H9 (cell line): ENCODE data around the gene NTRK2. TPM values are rescaled to one million over a fixed set of nuclear protein-coding genes. Genes with fewer than 3 reads are reported as not detected.

Experiments
- DNase-seq: peaks from one replicate; pipeline ENCODE4 v3.0.0-alpha.2; 2017
- H2AFZ ChIP-seq: one replicate; pipeline ENCODE4 v1.6.1; 2013; ENCODE audit warnings: mild to moderate bottlenecking, low read length, control low read depth, moderate library complexity
- H2AK5ac ChIP-seq: 2 replicates; pipeline ENCODE4 v1.6.1; 2013; ENCODE audit warnings: low read length, control low read depth, mixed read lengths; ENCODE audit not compliant: insufficient read length
- H2BK120ac ChIP-seq: one replicate; pipeline ENCODE4 v1.6.1; 2013; ENCODE audit warnings: low read depth, mild to moderate bottlenecking, low read length, control low read depth, inconsistent platforms; ENCODE audit not compliant: poor library complexity, severe bottlenecking
- H2BK12ac ChIP-seq: 2 replicates; pipeline ENCODE4 v1.6.1; 2013; ENCODE audit warnings: low read length, control low read depth, mixed read lengths, low read depth; ENCODE audit not compliant: insufficient read length
- H2BK15ac ChIP-seq: 2 replicates; pipeline ENCODE4 v1.6.1; 2013; ENCODE audit warnings: low read depth, low read length, control low read depth
- H2BK20ac ChIP-seq: one replicate; pipeline ENCODE4 v1.6.1; 2013; ENCODE audit warnings: low read depth, mild to moderate bottlenecking, low read length, control low read depth, inconsistent platforms; ENCODE audit not compliant: poor library complexity, severe bottlenecking
- H2BK5ac ChIP-seq: 2 replicates; pipeline ENCODE4 v1.6.1; 2013; ENCODE audit warnings: low read length, control low read depth, mixed read lengths; ENCODE audit not compliant: insufficient read length
- H3K14ac ChIP-seq: 2 replicates; pipeline ENCODE4 v1.6.1; 2013; ENCODE audit warnings: low read length, control low read depth; ENCODE audit not compliant: insufficient read depth
- H3K18ac ChIP-seq: 2 replicates; pipeline ENCODE4 v1.6.1; 2013; ENCODE audit warnings: low read depth, mild to moderate bottlenecking, mixed read lengths, low read length, control low read depth; ENCODE audit not compliant: insufficient read length
- H3K23ac ChIP-seq: 2 replicates; pipeline ENCODE4 v1.6.1; 2013; ENCODE audit warnings: low read length, control low read depth, mixed read lengths, low read depth; ENCODE audit not compliant: insufficient read length
- H3K23me2 ChIP-seq: 2 replicates; pipeline ENCODE4 v1.6.1; 2013; ENCODE audit warnings: low read depth, mild to moderate bottlenecking, mixed read lengths, low read length, control low read depth; ENCODE audit not compliant: insufficient read length, poor library complexity, severe bottlenecking
- H3K27ac ChIP-seq: 2 replicates; pipeline ENCODE4 v1.5.1; 2013; ENCODE audit warnings: low read length, control low read depth, mixed read lengths, low read depth; ENCODE audit not compliant: insufficient read length
- H3K27me3 ChIP-seq: 2 replicates; pipeline ENCODE4 v1.6.1; 2013; ENCODE audit warnings: low read length, control low read depth, inconsistent platforms; ENCODE audit not compliant: insufficient read depth
- H3K4ac ChIP-seq: 2 replicates; pipeline ENCODE4 v1.6.1; 2013; ENCODE audit warnings: low read depth, mild to moderate bottlenecking, control low read depth, inconsistent platforms, low read length, moderate library complexity
- H3K4me1 ChIP-seq: 2 replicates; pipeline ENCODE4 v1.6.1; 2013; ENCODE audit warnings: low read length, control low read depth, inconsistent platforms; ENCODE audit not compliant: insufficient read depth
- H3K4me2 ChIP-seq: 2 replicates; pipeline ENCODE4 v1.6.1; 2013; ENCODE audit warnings: low read length, control low read depth, mixed read lengths; ENCODE audit not compliant: insufficient read length, insufficient read depth
- H3K56ac ChIP-seq: 2 replicates; pipeline ENCODE4 v1.6.1; 2013; ENCODE audit warnings: low read depth, mild to moderate bottlenecking, mixed read lengths, low read length, control low read depth; ENCODE audit not compliant: insufficient read length
- H3K79me1 ChIP-seq: 2 replicates; pipeline ENCODE4 v1.6.1; 2013; ENCODE audit warnings: low read depth, mild to moderate bottlenecking, moderate library complexity, low read length, control low read depth, inconsistent platforms; ENCODE audit not compliant: insufficient read depth, poor library complexity, severe bottlenecking
- H3K79me2 ChIP-seq: 2 replicates; pipeline ENCODE4 v1.6.1; 2013; ENCODE audit warnings: low read length, control low read depth, inconsistent platforms; ENCODE audit not compliant: insufficient read depth
- H3K9ac ChIP-seq: 2 replicates; pipeline ENCODE4 v1.6.1; 2013; ENCODE audit warnings: low read length, control low read depth, mixed read lengths; ENCODE audit not compliant: insufficient read length; ENCODE audit errors: extremely low read depth
- H3K9me3 ChIP-seq: one replicate; pipeline ENCODE4 v1.6.1; 2013; ENCODE audit warnings: low read depth, low read length, inconsistent platforms; ENCODE audit not compliant: control insufficient read depth
- H3T11ph ChIP-seq: one replicate; pipeline ENCODE4 v1.6.1; 2013; ENCODE audit warnings: mild to moderate bottlenecking, low read length, control low read depth, inconsistent platforms
- H4K20me1 ChIP-seq: one replicate; pipeline ENCODE4 v1.6.1; 2013; ENCODE audit not compliant: control insufficient read depth, insufficient read length, insufficient read depth
- H4K5ac ChIP-seq: 2 replicates; pipeline ENCODE4 v1.6.1; 2013; ENCODE audit warnings: low read depth, mild to moderate bottlenecking, mixed read lengths, low read length, control low read depth; ENCODE audit not compliant: insufficient read length
- H4K8ac ChIP-seq: replicated peaks from 2 replicates; pipeline ENCODE4 v1.6.1; 2013; ENCODE audit warnings: low read length, control low read depth, mixed read lengths, low read depth; ENCODE audit not compliant: insufficient read length
- H4K91ac ChIP-seq: 2 replicates; pipeline ENCODE4 v1.6.1; 2013; ENCODE audit warnings: low read depth, mild to moderate bottlenecking, moderate library complexity, mixed read lengths, low read length, control low read depth; ENCODE audit not compliant: insufficient read length
- H3K27ac Mint-ChIP-seq, 3 experiments: 2 replicates in 2 of 3; 3 replicates in 1 of 3; pipeline ENCODE4 v1.8.0; 2020 to 2021; ENCODE audit warnings: mixed read lengths in 3 of 3, mild to moderate bottlenecking in 1 of 3, moderate library complexity in 1 of 3
- H3K27me3 Mint-ChIP-seq: 2 replicates; pipeline ENCODE4 v1.8.0; 2021; ENCODE audit warnings: low read depth, mild to moderate bottlenecking, moderate library complexity, mixed read lengths
- H3K36me3 Mint-ChIP-seq, 3 experiments: 2 replicates in 2 of 3; 3 replicates in 1 of 3; pipeline ENCODE4 v1.8.0; 2020 to 2021; ENCODE audit warnings: low read depth in 3 of 3, mixed read lengths in 3 of 3; ENCODE audit not compliant: insufficient read depth in 1 of 3
- H3K4me1 Mint-ChIP-seq, 2 experiments: 2 replicates each; pipeline ENCODE4 v1.8.0; 2020; ENCODE audit warnings: mixed read lengths in 2 of 2
- H3K4me3 Mint-ChIP-seq, 2 experiments: 2 replicates in 1 of 2; 3 replicates in 1 of 2; pipeline ENCODE4 v1.8.0; 2020 to 2021; ENCODE audit warnings: mild to moderate bottlenecking in 2 of 2, mixed read lengths in 2 of 2, moderate library complexity in 1 of 2
- H3K9me3 Mint-ChIP-seq, 2 experiments: 2 replicates in 1 of 2; 3 replicates in 1 of 2; pipeline ENCODE4 v1.8.0; 2020; ENCODE audit warnings: mild to moderate bottlenecking in 2 of 2, mixed read lengths in 2 of 2, moderate library complexity in 1 of 2
- WGBS: extraction: QIAGEN DNeasy Blood & Tissue Kit; methylation state at CpG from one replicate; pipeline ENCODE4 v1.1.7; 2013; ENCODE audit warnings: missing lambda C conversion rate, low lambda C conversion rate, mixed read lengths; ENCODE audit not compliant: insufficient read length; ENCODE audit errors: extremely low coverage; 5-methylcytosine and 5-hydroxymethylcytosine counted together
- total RNA-seq: library from RNA; stranded (reverse); gene quantifications from 2 replicates; pipeline ENCODE4 v1.2.1, GENCODE V29; 2021
- TF ChIP-seq, protein P1 (sequence below): fragments of 200-600 bp; sonication (generic); conservative IDR thresholded peaks from 3 replicates; pipeline ENCODE4 v1.8.0; 2021; ENCODE audit warnings: antibody characterized with exemption, mild to moderate bottlenecking

The NTRK2 gene
- total RNA-seq, 1 experiment from 2014 or later: 0.02 TPM

DNA sequence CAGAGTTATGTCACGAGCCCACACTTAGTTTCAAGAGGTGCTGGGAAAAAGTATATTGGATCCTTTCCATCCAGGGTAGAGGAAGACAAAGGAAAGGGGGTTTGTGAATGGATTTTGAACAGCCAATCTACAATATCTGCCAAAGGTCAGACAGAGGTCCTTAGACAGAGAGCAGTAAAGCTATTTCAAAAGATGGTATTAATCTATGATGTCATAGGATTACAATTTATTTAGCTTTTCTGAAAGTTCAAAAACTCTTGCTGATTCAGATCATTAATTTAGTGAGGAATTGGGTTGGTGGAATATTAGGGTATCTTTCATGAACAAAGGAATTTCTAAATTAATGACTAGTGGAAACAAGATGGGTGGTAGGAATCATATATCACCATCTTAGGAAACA is 126.9 kb downstream of the NTRK2 start:
- Histone ChIP-seq H3K4me2 (no peak overlapping the region), H2BK120ac (no peak overlapping the region), H2BK5ac (no peak overlapping the region), H3K79me2 (no peaks in the 10 kb centered on the region), H3K79me1 (no peaks in the 10 kb centered on the region), H3K56ac (no peak overlapping the region), H3K9me3 (no peaks in the 10 kb centered on the region), H4K8ac (no peak overlapping the region), H3T11ph (no peak overlapping the region), H2BK15ac (no peak overlapping the region), H3K18ac (no peak overlapping the region), H3K23me2 (no peaks in the 10 kb centered on the region), H3K27ac (no peak overlapping the region), H2AK5ac (no peak overlapping the region), H4K91ac (no peak overlapping the region), H4K20me1 (no peaks in the 10 kb centered on the region), H3K4me1 (no peaks in the 10 kb centered on the region), H3K27me3 (no peaks in the 10 kb centered on the region), H2BK12ac (no peak overlapping the region), H3K23ac (no peak overlapping the region), H3K14ac (no peak overlapping the region), H4K5ac (no peak overlapping the region), H3K9ac (no peak overlapping the region), H2BK20ac (no peak overlapping the region), H2AFZ (no peak overlapping the region), H3K4ac (no peak overlapping the region)
- Mint-ChIP-seq H3K36me3 (no peaks in the 10 kb centered on the region; a peak in 1 of 7 replicates), H3K9me3 (no peaks in the 10 kb centered on the region), H3K27ac (no peak overlapping the region), H3K4me1 (no peaks in the 10 kb centered on the region), H3K4me3 (no peak overlapping the region), H3K27me3 (no peaks in the 10 kb centered on the region; the same call in 1 of the 2 replicates)
- no CpG with 5 or more reads among the region's 1 CpG for WGBS
- TF ChIP-seq, protein P1, sequence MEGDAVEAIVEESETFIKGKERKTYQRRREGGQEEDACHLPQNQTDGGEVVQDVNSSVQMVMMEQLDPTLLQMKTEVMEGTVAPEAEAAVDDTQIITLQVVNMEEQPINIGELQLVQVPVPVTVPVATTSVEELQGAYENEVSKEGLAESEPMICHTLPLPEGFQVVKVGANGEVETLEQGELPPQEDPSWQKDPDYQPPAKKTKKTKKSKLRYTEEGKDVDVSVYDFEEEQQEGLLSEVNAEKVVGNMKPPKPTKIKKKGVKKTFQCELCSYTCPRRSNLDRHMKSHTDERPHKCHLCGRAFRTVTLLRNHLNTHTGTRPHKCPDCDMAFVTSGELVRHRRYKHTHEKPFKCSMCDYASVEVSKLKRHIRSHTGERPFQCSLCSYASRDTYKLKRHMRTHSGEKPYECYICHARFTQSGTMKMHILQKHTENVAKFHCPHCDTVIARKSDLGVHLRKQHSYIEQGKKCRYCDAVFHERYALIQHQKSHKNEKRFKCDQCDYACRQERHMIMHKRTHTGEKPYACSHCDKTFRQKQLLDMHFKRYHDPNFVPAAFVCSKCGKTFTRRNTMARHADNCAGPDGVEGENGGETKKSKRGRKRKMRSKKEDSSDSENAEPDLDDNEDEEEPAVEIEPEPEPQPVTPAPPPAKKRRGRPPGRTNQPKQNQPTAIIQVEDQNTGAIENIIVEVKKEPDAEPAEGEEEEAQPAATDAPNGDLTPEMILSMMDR: no peak
- no peak for DNase-seq
